Prostate gland (tissue), 2 donors: ENCODE measurements around the gene ZNF630. TPM values are rescaled to one million over a fixed set of nuclear protein-coding genes. Genes with fewer than 3 reads are reported as not detected.

Experiments
- DNase-seq: peaks from one replicate; pipeline ENCODE4 v3.0.0-alpha.2; 2019; ENCODE audit warnings: low spot score
- H3K27ac ChIP-seq, 2 donors: fragments of 200-600 bp; sonication (generic); 2 replicates each; pipeline ENCODE4 v1.5.1; 2017 to 2019
- H3K27me3 ChIP-seq: fragments of 200-600 bp; sonication (generic); replicated peaks from 2 replicates; pipeline ENCODE4 v1.5.1; 2019; ENCODE audit not compliant: insufficient read depth
- H3K36me3 ChIP-seq, 2 donors: fragments of 200-600 bp; sonication (generic); 1 replicate in 1 of 2; 2 replicates in 1 of 2; pipeline versions ENCODE4 v1.5.1 to v1.8.1; 2017 to 2019
- H3K4me1 ChIP-seq: fragments of 200-600 bp; sonication (generic); replicated peaks from 2 replicates; pipeline ENCODE4 v1.5.1; 2019
- H3K4me3 ChIP-seq, 2 donors: fragments of 200-600 bp; sonication (generic); 2 replicates each; pipeline ENCODE4 v1.5.1; 2017 to 2019
- H3K9me3 ChIP-seq: fragments of 200-600 bp; sonication (generic); 2 replicates; pipeline ENCODE4 v1.5.1; 2017
- CTCF ChIP-seq, 4 experiments: fragments of 200-600 bp in 2 of 4; fragments of 450-650 bp in 2 of 4; sonication (generic) in 2 of 4; IDR thresholded peaks; 1 replicate in 3 of 4; 2 replicates in 1 of 4; pipeline ENCODE4 v1.5.1; 2016 to 2019; ENCODE audit warnings: antibody characterized with exemption in 4 of 4, mild to moderate bottlenecking in 2 of 4, moderate library complexity in 2 of 4
- POLR2A ChIP-seq: fragments of 450-650 bp; IDR thresholded peaks from one replicate; pipeline ENCODE4 v1.6.1; 2016; ENCODE audit warnings: antibody characterized with exemption, mild to moderate bottlenecking
- POLR2AphosphoS5 ChIP-seq: sonication (generic); formaldehyde crosslinking; IDR thresholded peaks from one replicate; pipeline ENCODE4 v1.6.1; 2017; ENCODE audit warnings: antibody characterized with exemption
- WGBS: methylation state at CpG from one replicate; pipeline ENCODE4 v1.1.5; 2018; 5-methylcytosine and 5-hydroxymethylcytosine counted together
- intact Hi-C: fragments of 100-400 bp; cut with DNase I; formaldehyde crosslinking; loops from one replicate; pipeline ENCODE4 v1.14.2; 2022
- total RNA-seq, 2 donors: library from RNA; depleted of rRNA; stranded (reverse); fragments of >200 nt; gene quantifications; one replicate each; pipeline ENCODE4 v1.1.0, GENCODE V29; 2016

The ZNF630 gene
- total RNA-seq, 2 donors from 2014 or later = 5.2 to 5.6 TPM

GRCh38 chrX:48058621-48059295, 12.7 kb downstream of the ZNF630 start:
- intact Hi-C loops = no loop called here
- Histone ChIP-seq H3K27ac (no peak overlapping the region), H3K4me3 (no peak overlapping the region), H3K4me1 (no peaks in the 10 kb centered on the region), H3K9me3 (no peaks in the 10 kb centered on the region), H3K36me3 (no peaks in the 10 kb centered on the region), H3K27me3 (no peaks in the 10 kb centered on the region)
- WGBS = 91% methylated on average over 2 of the region's 2 CpGs
- no peak for DNase-seq
- TF ChIP-seq POLR2A (no peak), POLR2AphosphoS5 (no peak), CTCF (IDR thresholded peaks at IDR 0.05) (no peak)

- H3K36me3 ChIP-seq = no peaks in the 10 kb centered on the region
- H3K4me3 ChIP-seq = no peak overlapping the region
- H3K27ac ChIP-seq = no peak overlapping the region
- WGBS = 93% methylated on average over 3 of the region's 5 CpGs
- H3K4me1 ChIP-seq = no peaks in the 10 kb centered on the region
- intact Hi-C loops = no loop called here
- TF ChIP-seq CTCF (IDR thresholded peaks at IDR 0.05) (no peak), POLR2AphosphoS5 (no peak), POLR2A (no peak)
- no peaks in the 10 kb centered on the region for H3K9me3 ChIP-seq
- no peaks in the 10 kb centered on the region for H3K27me3 ChIP-seq
- no peak for DNase-seq
These were observed 24.6 kb downstream of the ZNF630 start for GRCh38 chrX:48046846-48047245.

- Histone ChIP-seq H3K9me3 (no peaks in the 10 kb centered on the region), H3K36me3 (no peaks in the 10 kb centered on the region), H3K27me3 (no peaks in the 10 kb centered on the region), H3K27ac (no peak overlapping the region), H3K4me1 (no peaks in the 10 kb centered on the region), H3K4me3 (no peak overlapping the region)
- 68% methylated on average over 8 of the region's 8 CpGs for WGBS
- no peak for DNase-seq
- TF ChIP-seq POLR2AphosphoS5 (no peak), POLR2A (no peak), CTCF (IDR thresholded peaks at IDR 0.05) (no peak)
- intact Hi-C loops = no loop called here
These were observed 25.8 kb downstream of the ZNF630 start for GRCh38 chrX:48045410-48046311.

GRCh38 chrX:48043056-48043455, 28.4 kb downstream of the ZNF630 start:
- TF ChIP-seq POLR2A (no peak), POLR2AphosphoS5 (no peak), CTCF (IDR thresholded peaks at IDR 0.05) (no peak)
- Histone ChIP-seq H3K9me3 (no peaks in the 10 kb centered on the region), H3K4me1 (no peaks in the 10 kb centered on the region), H3K27me3 (no peaks in the 10 kb centered on the region), H3K27ac (no peak overlapping the region), H3K36me3 (no peaks in the 10 kb centered on the region), H3K4me3 (no peak overlapping the region)
- intact Hi-C loops = no loop called here
- no peak for DNase-seq
- WGBS = 86% methylated on average over 4 of the region's 4 CpGs
